HCT116 (cell line): Measurements from ENCODE around the gene NEURL1. TPM values are rescaled to one million over a fixed set of nuclear protein-coding genes. Genes with fewer than 3 reads are reported as not detected.

Experiments
- ATAC-seq: fragments of 200-7000 bp; cut with Tn5 transposase; 2 replicates; pipeline ENCODE4 v1.9.1; 2020; ENCODE audit warnings: mild to moderate bottlenecking, moderate library complexity
- BruUV-seq: library from RNA; stranded (reverse); fragments of 400-500 nt; replicated peaks from 2 replicates; lab custom pipeline; 2021; lab: Mats Ljungman, UMichigan
- CTCF ChIA-PET: fragments of 300-600 bp; sonication (Branson Sonifier 250); formaldehyde crosslinking; loops from one replicate; lab custom pipeline; 2021; ENCODE audit warnings: antibody characterized with exemption; lab: Charles Lee
- POLR2A ChIA-PET: fragments of 300-600, 350-600 bp; sonication (Branson Sonifier 250); formaldehyde crosslinking; loops from one replicate; lab custom pipeline; 2021; ENCODE audit warnings: antibody characterized with exemption; lab: Charles Lee
- RAD21 ChIA-PET, 2 experiments: fragments of 300-600 bp; sonication (Branson Sonifier 250); formaldehyde crosslinking; loops; one replicate each; lab custom pipeline; 2023; ENCODE audit warnings: low total read pairs in 2 of 2; ENCODE audit not compliant: uncharacterized antibody in 2 of 2, unreplicated experiment in 2 of 2, low non-redundant PET in 1 of 2; lab: Charles Lee
- DNase-seq: peaks from one replicate; pipeline ENCODE4 v3.0.0-alpha.2; 2010; ENCODE audit warnings: low read depth, low spot score
- H2AFZ ChIP-seq: fragments of 200-600 bp; shearing (Covaris generic), sonication (generic); 2 replicates; pipeline ENCODE4 v1.6.1; 2017; ENCODE audit warnings: low read depth, mixed run types, mixed read lengths, antibody characterized with exemption, low read length; ENCODE audit not compliant: poor library complexity, severe bottlenecking
- H3K27ac ChIP-seq: 2 replicates; pipeline ENCODE4 v1.5.1; 2012; ENCODE audit warnings: low read depth, low read length
- H3K27me3 ChIP-seq: fragments of 200-600 bp; sonication (generic); 2 replicates; pipeline ENCODE4 v1.6.1; 2016; ENCODE audit warnings: mixed run types, low read length, mixed read lengths; ENCODE audit not compliant: insufficient read depth
- H3K36me3 ChIP-seq, 2 experiments: fragments of 200-500 bp in 1 of 2; fragments of 200-600 bp in 1 of 2; sonication (Bioruptor generic) in 1 of 2; sonication (generic) in 1 of 2; 2 replicates each; pipeline versions ENCODE4 v1.5.1 to v1.6.1; 2014 to 2016; ENCODE audit warnings: low read length in 2 of 2, inconsistent platforms in 1 of 2, mixed read lengths in 1 of 2, mixed run types in 1 of 2; ENCODE audit not compliant: insufficient read depth in 2 of 2, control insufficient read depth in 1 of 2
- H3K4me1 ChIP-seq, 2 experiments: fragments of 200-600 bp in 1 of 2; sonication (generic) in 1 of 2; 2 replicates each; pipeline versions ENCODE4 v1.5.1 to v1.6.1; 2012 to 2017; ENCODE audit warnings: low read length in 2 of 2, inconsistent platforms in 1 of 2, mild to moderate bottlenecking in 1 of 2, mixed read lengths in 1 of 2, mixed run types in 1 of 2, moderate library complexity in 1 of 2; ENCODE audit not compliant: insufficient read depth in 2 of 2, control insufficient read depth in 1 of 2
- H3K4me2 ChIP-seq: fragments of 200-600 bp; sonication (generic); 2 replicates; pipeline ENCODE4 v1.6.1; 2017; ENCODE audit warnings: mixed run types, low read length, mixed read lengths
- H3K4me3 ChIP-seq, 2 experiments: fragments of 200-600 bp in 1 of 2; sonication (generic) in 1 of 2; replicated peaks in 1 of 2; 2 replicates each; pipeline ENCODE4 v1.5.1; 2011 to 2016; ENCODE audit warnings: low read length in 2 of 2, control low read depth in 1 of 2, low read depth in 1 of 2, mild to moderate bottlenecking in 1 of 2, mixed read lengths in 1 of 2, mixed run types in 1 of 2
- H3K79me2 ChIP-seq: fragments of 200-600 bp; sonication (generic); 2 replicates; pipeline ENCODE4 v1.6.1; 2017; ENCODE audit warnings: mild to moderate bottlenecking, mixed run types, low read length, moderate library complexity, mixed read lengths; ENCODE audit not compliant: insufficient read depth
- H3K9ac ChIP-seq: fragments of 200-600 bp; sonication (generic); 2 replicates; pipeline ENCODE4 v1.6.1; 2016; ENCODE audit warnings: low read length, mixed read lengths
- H3K9me2 ChIP-seq: fragments of 200-600 bp; sonication (generic), shearing (Covaris generic); 2 replicates; pipeline ENCODE4 v1.6.1; 2017; ENCODE audit warnings: mixed run types, mild to moderate bottlenecking, moderate library complexity; ENCODE audit not compliant: insufficient read depth
- H3K9me3 ChIP-seq, 2 experiments: fragments of 200-500 bp in 1 of 2; fragments of 200-600 bp in 1 of 2; sonication (Bioruptor generic) in 1 of 2; sonication (generic) in 1 of 2; 2 replicates each; pipeline ENCODE4 v1.6.1; 2014 to 2017; ENCODE audit warnings: low read length in 2 of 2, mixed read lengths in 2 of 2, inconsistent platforms in 1 of 2, low read depth in 1 of 2, mild to moderate bottlenecking in 1 of 2, mixed run types in 1 of 2, moderate library complexity in 1 of 2; ENCODE audit not compliant: control insufficient read depth in 1 of 2, insufficient read depth in 1 of 2
- H4K20me1 ChIP-seq: fragments of 200-600 bp; sonication (generic), shearing (Covaris generic); 2 replicates; pipeline ENCODE4 v1.6.1; 2017; ENCODE audit warnings: mixed run types, mild to moderate bottlenecking, moderate library complexity; ENCODE audit not compliant: insufficient read depth
- CEBPB ChIP-seq: IDR thresholded peaks from 2 replicates; pipeline ENCODE4 v1.6.1; 2012; ENCODE audit warnings: low read depth
- ELF1 ChIP-seq: IDR thresholded peaks from 2 replicates; pipeline ENCODE4 v1.6.1; 2012; ENCODE audit warnings: low read depth, borderline replicate concordance
- EZH2 ChIP-seq: fragments of 200-600 bp; sonication (generic); IDR thresholded peaks from 2 replicates; pipeline ENCODE4 v1.6.1; 2017; ENCODE audit warnings: antibody characterized with exemption, mixed run types
- FOSL1 ChIP-seq: IDR thresholded peaks from 2 replicates; pipeline ENCODE4 v1.6.1; 2012; ENCODE audit warnings: low read depth
- JUND ChIP-seq: IDR thresholded peaks from 2 replicates; pipeline ENCODE4 v1.6.1; 2012
- MAX ChIP-seq: IDR thresholded peaks from 2 replicates; pipeline ENCODE4 v1.6.1; 2012
- SIN3A ChIP-seq: IDR thresholded peaks from 2 replicates; pipeline ENCODE4 v1.6.1; 2012; ENCODE audit warnings: low read depth
- SP1 ChIP-seq: IDR thresholded peaks from 2 replicates; pipeline ENCODE4 v1.6.1; 2012; ENCODE audit warnings: low read depth
- YY1 ChIP-seq: IDR thresholded peaks from 2 replicates; pipeline ENCODE4 v1.6.1; 2011; ENCODE audit warnings: low read length, low read depth, moderate library complexity, mild to moderate bottlenecking; ENCODE audit not compliant: insufficient replicate concordance; ENCODE audit errors: extremely low read depth
- ZBTB33 ChIP-seq: IDR thresholded peaks from 2 replicates; pipeline ENCODE4 v1.6.1; 2011; ENCODE audit warnings: mild to moderate bottlenecking, low read length, moderate library complexity; ENCODE audit not compliant: insufficient replicate concordance; ENCODE audit errors: extremely low read depth
- ZNF274 ChIP-seq: fragments of 200-500 bp; sonication (Bioruptor generic); IDR thresholded peaks from 2 replicates; pipeline ENCODE4 v1.6.1; 2014; ENCODE audit warnings: mild to moderate bottlenecking, low read depth, low read length, inconsistent platforms
- intact Hi-C: fragments of 100-400 bp; cut with micrococcal nuclease; formaldehyde crosslinking; loops from 2 replicates; pipeline ENCODE4 v1.10.0; 2022
- total RNA-seq: library from RNA; stranded (reverse); gene quantifications from one replicate; pipeline ENCODE4 v1.2.1, GENCODE V29; 2021; ENCODE audit not compliant: unreplicated experiment

Gene NEURL1
- total RNA-seq, 1 experiment from 2014 or later, result 1.4 TPM

GRCh38 chr10:103472005-103472404 is 21.5 kb upstream of the NEURL1 start:
- H3K4me1 ChIP-seq, result peaks cover 8 to 22% of the 10 kb centered on the region in 2 experiments; a peak in 3 of 4 replicates
- no peaks in the 10 kb centered on the region for H3K9me3 ChIP-seq
- DNase-seq (no peak), ATAC-seq (no peak)
- intact Hi-C loops, result no loop called here
- H4K20me1 ChIP-seq, result no peaks in the 10 kb centered on the region
- RAD21 ChIA-PET, result no interaction called here
- no peaks in the 10 kb centered on the region for H3K36me3 ChIP-seq
- TF ChIP-seq ZNF274 (no peak), JUND (no peak), ELF1 (no peak), ZBTB33 (no peak), EZH2 (no peak), YY1 (no peak), MAX (no peak), FOSL1 (no peak), SP1 (no peak), CEBPB (no peak), SIN3A (no peak)
- no peaks in the 10 kb centered on the region for H3K27me3 ChIP-seq
- POLR2A ChIA-PET, result interaction anchor here (0.7 kb wide), 1 partner anchor 21 kb away, joined by 3 read pairs; no protein-coding TSS in a partner anchor
- H2AFZ ChIP-seq, result no peak overlapping the region
- H3K9me2 ChIP-seq, result no peaks in the 10 kb centered on the region
- no peak overlapping the region for H3K9ac ChIP-seq
- peak overlapping the region; percentile 33 for H3K4me2 ChIP-seq
- BruUV-seq, result no TSS peak
- H3K27ac ChIP-seq, result no peak overlapping the region
- H3K4me3 ChIP-seq, result no peak overlapping the region
- H3K79me2 ChIP-seq, result no peaks in the 10 kb centered on the region
- CTCF ChIA-PET, result interaction anchor here (1.5 to 1.7 kb wide), 2 partner anchors 9 to 14 kb away, joined by 4 to 6 read pairs; no protein-coding TSS in a partner anchor
